HG03565 (cell line): ENCODE data around the gene TTI1.
A peak's percentile ranks its signal among the peaks of the same experiment; 100 is the strongest.

Experiments used
- ATAC-seq: cut with Tn5 transposase; IDR thresholded peaks from one replicate; pipeline ENCODE4 v1.9.1; 2021; ENCODE audit warnings: mild to moderate bottlenecking, moderate library complexity; ENCODE audit not compliant: unreplicated experiment

Gene TTI1

DNA sequence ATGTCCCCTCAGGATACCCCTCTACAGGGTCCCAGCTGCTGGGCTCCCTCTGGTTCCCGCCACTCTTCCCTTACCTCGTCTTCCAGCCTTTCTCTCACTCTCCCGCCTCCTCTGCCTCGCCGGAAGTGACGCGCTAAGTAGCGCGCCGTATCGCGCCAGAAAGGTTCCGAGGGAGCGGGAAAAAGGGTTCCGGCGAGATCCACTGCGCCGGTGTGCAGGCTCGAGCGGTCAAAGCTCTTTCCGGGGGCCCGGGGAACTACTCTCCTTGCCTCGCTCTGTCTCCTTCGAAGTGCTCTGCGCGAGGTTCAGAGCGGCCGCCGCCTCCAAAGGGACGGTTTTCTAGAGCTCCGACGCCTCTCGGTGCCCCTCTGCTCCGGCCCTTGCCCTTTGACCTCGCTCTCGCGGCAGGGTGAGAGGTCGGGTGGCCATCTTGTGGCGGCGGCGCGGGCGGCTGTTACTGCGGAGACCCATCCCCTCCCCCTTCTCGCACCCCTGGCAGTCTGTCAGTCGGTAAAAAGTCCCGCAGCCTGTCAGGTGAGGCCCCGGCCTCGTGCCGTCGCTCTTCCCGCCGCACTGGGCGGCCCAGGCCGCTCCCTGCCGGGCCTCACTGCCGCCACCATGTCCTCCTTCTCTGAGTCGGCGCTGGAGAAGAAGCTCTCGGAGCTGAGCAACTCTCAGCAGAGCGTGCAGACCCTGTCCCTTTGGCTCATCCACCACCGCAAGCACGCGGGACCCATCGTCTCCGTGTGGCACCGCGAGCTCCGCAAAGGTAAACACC, at the start of gene TTI1, which contains the start of gene RPRD1B:
TSS of gene TTI1 (minus strand) at position 127 of the 778 bp plus-strand sequence. CDS start 19,640 bp downstream, outside the sequence.
TSS of gene RPRD1B (plus strand) at position 417 of the 778 bp plus-strand sequence. CDS start at position 619, 202 bp downstream.
- peak; percentile 79 for ATAC-seq

DNA sequence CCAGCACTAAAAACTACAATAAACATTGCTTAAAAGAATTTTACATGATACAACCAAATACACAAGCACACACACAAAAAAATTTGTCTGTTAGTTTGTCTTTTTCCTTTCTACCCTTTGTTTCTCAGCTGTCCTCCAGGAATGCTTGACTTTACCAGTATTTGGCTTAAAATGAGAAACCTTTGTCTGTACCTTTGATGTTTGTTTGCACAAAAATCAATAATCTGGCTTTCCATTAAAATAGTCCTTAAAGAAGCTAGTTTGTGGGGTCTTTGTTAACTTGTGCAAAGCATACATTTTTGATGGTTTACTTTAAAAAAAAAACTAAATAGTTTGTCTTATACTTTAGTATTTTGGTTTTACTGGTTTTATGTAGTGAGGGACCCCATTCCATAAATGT, 49.6 kb upstream of the TTI1 start:
- ATAC-seq, result no peak

DNA sequence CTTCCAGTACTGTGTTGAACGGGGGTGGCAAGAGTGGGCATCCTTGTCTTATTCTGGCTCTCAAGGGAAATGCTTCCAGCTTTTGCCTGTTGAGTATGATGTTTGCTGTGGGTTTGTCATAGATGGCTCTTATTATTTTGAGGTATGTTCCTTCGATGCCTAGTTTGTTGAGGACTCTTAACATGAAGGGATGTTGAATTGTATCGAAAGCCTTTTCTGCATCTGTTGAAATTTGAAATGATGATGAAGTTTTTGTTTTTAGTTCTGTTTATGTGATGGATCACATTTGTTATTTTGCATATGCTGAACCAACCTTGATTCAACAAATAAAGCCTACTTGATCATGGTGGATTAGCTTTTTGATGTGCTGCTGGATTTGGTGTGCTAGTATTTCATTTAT, 48.3 kb upstream of the TTI1 start:
- no peak for ATAC-seq

DNA sequence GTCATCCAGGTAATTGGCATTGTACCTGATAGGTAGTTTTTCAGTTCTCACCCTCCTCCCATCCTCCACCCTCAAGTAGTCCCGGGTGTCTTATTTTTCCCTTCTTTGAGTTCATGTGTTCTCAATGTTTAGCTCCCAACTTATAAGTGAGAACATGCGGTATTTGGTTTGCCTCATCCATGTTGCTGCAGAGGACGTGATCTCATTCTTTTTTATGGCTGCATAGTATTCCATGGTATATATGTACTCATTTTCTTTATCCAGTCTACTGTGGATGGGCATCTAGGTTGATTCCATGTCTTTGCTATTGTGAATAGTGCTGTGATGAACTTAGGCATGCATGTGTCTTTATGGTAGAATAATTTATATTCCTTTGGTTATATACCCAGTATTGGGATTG, 46.1 kb upstream of the TTI1 start:
- no peak for ATAC-seq

DNA sequence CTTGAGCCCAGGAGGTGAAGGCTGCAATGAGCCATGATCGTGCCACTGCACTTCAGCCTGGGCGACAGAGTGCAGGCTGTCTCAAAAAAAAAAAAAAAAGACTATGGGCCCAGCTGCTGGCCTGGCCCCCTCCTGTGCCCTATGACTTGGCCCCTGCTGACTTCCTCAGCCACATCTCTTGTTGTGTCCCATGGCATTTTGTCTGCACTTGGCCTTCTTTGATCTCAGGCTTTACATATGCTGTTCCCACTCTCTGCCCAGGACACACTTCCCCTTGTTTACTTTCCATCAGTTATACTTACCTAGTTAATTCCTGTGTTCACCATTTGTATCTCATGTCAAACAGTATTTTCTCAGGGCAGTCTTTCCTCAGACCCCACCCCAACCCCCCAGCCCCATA, 44.8 kb upstream of the TTI1 start:
- no peak for ATAC-seq

DNA sequence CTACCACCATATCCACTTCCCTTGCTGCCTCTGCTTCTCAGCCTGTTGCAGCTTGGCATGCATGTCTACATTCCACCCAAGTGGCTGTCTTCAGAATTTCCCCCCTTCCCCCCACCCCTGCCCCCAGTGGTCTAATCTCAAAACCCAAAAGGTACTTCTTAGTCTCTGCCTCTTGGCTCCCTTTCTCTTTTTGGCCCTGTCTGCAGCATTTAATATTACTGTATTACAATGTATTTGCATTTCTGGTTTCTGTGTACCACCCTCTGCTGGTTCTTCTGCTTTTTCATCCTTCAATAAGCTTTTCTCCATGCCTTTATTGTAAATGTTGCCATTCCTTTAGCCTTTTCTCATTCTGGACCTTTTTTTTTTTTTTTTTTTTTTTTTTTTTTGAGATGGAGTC, 43.3 kb upstream of the TTI1 start:
- ATAC-seq, result no peak

DNA sequence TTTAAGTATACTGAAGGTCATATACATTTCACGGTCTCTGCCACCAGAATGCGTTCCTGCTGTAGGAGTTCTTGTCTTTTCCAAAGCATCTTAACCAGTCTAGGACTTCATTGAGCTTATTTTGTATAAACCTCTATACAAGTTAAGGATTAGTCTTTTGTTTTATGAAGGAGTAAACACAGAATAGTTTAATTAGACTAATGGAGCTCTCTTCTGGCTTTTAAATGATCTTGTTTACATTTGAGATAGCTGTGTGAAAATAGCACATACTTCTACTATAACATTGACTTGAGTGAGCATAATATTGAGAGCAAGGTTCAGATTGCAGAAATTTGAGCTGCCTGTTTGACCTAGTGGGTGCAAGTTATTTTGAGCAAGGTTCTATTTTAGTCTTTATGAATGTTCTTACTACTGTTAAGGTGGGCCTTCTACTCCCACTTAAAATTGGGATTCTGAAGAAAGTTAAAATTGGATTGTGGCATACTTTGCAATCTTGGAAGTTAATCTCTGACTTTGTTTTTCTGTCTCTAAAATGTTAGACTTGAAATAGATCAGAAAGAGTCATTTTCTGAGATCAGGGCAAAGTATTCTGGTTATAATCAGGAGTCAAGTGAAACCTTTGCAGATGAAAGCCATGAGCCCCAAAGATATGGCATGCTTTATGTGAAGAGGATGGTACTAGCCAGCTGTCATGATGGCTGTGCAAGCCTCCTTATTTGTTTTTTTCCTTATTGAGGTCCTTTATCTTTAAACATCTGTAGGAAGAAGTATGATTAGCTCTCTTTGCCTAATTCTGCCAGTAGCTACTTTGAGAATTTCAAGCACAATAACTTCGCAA, 42.1 kb upstream of the TTI1 start:
- ATAC-seq, result no peak

DNA sequence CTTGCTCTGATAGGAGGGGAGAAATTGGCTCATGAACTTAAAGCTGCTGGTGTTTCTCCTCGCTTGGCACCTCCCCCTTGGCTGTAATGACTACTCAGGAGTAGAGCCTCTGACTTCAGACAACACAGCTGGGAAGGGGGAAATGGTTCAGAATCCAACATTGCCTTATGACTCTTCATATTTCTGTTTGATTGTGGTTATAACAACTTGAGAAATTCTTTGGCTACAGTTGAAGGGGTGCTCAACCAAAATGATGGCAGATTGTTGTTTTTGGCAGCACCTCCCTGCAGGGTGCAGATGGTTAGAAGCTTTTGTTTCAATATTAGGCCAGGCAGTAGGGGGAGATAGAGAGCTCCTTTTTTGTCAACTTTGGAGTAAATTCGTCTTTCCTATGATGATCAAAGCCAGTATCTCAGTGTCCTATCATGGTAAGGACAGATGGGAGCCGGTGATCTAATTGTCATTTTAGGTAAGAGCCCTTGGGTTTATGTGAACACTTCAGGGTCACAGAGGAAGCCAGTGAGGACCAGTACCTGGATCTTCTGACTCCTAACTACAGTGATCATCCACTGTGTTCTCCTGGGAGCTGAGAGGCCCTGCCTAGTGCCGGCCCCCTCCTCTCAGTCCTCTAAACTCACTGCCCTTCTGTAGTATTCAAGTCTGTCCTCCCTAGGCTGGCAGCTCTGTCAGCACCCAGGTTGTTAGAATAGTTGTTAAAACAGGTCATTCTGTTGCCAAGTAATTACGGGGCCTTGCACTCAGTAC, 40.2 kb upstream of the TTI1 start:
- ATAC-seq, result no peak

DNA sequence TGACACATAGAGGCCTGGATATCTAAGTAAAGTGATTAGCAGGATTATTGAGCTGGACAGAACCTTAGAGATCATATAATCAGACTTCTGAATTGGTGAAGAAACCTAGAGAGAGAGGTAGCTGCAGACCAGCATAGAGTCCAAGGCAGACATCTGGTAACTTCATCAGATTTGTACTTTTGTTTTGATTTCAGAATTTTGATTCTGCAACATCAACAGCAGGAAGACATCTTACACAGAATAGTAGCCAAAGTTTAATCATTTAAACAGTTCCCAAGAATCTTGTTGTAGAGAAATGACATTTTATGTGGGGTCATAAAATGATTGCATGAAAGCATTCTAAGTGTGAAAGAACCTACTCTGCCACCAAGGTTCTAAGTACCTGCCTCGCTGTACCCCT, 39.6 kb upstream of the TTI1 start:
- no peak for ATAC-seq

DNA sequence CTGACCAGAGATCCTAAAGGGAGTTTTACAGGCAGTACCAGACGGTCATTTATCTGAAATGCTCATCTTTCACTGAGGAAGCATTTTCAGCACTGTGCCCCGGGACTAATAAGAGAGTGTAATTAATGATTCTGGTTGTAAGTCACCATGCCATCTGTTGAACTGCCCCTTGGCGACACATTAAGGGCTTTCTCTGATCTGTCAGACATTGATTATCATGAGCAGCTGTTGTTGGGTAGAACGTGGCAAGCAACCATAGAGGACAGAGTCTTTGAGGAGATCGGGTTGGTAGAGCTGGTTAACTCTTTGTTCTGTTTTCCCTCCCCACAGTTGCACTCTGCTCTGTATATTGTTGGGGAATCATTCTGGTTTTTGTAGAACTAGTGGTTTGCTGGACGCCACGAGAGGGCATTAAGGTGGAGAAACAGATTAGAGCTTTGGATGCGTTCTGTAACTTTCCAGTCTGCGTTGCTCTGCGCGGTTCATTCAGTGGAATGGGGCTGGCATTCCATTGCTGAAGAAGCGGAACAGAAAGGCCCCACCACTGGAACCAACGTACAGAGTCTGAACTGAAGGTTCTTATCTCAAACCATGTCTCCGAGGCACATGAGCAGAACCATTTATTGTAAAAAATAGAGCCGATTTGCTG, 34.6 kb upstream of the TTI1 start:
- no peak for ATAC-seq

DNA sequence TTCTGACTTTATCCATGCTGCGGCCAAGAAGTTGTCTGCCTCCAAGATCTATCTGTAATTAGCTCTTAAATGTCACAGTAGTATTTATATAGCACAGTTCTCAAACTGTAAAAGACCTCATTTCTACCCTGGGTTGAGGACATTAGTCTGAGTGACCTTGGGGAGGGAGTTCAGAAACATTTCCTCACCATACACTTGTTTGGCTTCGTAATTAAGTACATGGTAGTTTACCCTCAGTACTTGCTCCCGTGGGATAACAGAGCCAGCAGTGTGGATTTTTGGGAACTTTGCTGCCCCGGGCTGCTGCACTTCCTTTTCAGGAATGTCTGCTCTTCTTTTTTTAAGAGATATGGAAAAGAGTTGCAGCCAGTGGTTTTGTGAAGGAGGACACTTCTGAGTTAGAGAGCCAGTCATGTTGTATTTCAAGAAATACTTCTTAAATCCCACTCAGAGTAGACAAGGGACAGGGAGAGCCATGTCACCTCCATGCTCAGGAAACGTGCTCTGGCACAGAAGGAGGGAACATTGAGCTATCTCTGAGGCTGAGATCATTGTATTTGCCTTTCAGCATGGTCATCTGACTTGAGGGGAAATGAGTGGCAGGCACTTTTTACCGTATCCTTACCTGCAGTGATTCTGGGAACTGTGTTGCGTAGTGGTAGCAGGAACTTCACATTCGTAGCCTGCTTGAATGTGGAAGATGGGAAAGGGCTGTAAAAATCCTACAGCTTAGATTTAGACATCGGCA, 33.9 kb upstream of the TTI1 start:
- no peak for ATAC-seq

DNA sequence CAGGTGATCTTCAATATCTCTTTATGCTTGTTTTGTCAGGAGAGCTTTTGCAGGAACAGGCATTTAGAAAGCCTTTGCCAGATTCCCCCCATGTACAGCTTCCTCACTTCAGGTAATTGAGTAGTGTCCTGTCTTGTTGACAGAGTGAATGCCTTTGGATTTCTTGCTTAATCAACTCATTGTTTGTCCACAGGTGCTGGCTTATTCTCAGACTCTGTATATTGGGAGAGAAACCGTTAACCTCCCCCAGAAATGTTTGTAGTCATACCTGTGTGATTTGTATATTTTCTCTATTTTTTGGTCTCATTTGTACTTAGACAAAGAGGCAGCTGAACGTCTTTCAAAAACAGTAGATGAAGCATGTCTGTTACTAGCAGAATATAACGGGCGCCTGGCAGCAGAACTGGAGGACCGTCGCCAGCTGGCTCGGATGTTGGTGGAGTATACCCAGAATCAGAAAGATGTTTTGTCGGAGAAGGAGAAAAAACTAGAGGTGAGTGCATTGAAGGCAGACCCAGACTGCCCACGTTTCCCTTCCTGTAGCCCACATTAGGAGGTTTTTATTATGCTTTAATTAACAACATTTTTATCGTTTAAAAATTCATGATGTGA, 32.6 kb upstream of the TTI1 start:
- ATAC-seq, result no peak

DNA sequence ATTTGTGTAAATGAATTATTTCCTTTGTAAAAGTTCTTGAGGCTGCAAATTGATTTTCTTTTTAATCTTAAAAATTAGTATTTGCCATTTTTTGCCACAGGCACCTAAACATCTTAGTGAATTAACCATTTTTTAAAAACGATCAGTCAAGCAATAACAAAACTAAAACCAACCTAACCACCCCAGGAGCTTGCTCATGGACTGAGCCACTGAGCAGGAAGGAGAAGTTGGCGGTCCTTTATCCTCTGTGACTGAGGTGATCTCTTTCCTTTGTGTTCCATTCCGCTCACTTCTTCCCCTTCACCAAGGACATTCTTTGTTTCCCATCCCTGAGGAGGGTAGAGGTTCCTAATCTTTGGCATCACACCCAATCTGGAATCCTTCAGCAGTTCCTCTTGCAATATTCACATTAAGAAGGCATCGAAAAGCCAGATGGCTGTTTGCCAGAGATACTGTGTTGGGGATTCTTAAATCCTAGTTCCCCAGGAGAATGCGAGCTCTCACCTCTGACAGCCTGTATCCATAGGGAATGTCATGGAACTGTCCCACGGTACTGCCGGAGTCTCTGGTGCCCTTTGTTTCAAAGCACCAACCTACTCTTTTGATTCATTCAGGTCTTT, 30.8 kb upstream of the TTI1 start:
- no peak for ATAC-seq

DNA sequence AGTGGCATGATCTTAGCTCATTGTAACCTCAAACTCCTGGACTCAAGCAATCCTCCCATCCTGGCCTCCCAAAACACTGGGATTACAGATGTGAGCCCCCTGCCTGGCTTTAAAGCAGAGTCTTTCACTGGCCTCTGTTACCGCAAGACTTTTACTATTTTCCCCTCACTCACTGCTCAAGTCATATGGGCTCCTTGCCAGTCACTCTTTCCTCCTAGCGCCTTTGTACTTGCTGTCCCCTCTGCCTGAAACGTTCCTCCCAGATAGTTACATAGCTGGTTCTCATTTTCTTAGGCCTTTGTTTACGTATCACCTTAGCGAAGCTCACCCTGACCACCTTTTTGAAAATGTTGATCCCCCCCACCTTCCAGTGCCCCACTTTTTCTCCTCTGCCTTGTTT, 29.6 kb upstream of the TTI1 start:
- ATAC-seq, result no peak

DNA sequence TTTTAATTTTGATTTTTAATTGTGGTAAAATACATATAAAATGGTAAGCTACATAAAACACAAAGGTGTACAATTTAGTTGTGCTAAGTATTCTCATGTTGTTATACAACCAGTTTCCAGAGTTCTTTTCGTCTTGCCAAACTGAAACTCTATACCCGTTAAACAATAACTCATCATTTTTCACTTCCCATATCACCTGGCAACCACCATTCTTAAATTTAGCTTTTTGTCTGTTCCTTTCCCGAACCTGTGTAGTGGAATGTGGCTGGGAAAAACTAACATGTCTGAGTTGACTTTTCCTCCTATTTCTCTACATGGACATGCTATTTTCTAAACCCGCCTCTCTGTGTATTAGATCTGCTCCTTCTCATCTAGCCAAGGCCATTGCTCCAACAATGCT, 27.9 kb upstream of the TTI1 start:
- no peak for ATAC-seq

DNA sequence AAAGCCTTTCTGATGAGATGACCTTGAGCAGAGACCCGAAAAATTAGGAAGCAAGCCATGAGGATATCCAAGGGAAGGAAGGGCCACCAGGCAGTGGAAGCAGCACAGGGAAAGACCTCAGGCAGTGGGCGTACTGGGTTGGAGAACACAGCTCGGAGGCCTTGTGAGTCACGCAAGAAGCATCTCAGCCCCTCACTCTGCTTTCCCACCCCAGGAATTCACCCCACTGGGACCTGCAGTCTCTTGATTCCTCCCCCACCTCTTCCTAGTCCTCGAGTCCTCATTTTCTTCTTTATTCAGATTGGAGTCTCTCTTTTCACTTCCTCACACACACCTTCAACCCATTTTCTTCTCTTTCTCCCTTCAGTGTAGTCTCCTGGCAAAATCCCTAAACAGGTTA, 27.3 kb upstream of the TTI1 start:
- no peak for ATAC-seq

DNA sequence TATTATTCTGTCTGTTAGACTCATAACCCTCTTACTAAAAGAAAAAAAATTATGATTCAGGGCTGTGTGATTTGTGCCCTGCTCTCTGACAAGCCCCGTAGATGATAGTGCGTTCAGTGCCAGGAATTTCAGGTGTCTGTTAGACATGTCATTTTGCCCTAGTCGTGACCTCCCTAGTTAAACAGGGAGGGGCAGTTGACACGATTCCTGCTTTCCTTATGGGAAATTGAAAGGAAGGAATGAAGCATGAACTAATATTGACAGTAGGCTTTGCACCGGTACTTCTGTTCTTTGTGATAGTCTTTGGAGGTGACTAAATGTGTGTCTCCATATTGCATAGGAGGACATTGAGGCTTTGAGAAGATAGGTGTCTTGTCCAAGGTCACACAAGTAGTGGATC, 26.6 kb upstream of the TTI1 start:
- ATAC-seq, result no peak

DNA sequence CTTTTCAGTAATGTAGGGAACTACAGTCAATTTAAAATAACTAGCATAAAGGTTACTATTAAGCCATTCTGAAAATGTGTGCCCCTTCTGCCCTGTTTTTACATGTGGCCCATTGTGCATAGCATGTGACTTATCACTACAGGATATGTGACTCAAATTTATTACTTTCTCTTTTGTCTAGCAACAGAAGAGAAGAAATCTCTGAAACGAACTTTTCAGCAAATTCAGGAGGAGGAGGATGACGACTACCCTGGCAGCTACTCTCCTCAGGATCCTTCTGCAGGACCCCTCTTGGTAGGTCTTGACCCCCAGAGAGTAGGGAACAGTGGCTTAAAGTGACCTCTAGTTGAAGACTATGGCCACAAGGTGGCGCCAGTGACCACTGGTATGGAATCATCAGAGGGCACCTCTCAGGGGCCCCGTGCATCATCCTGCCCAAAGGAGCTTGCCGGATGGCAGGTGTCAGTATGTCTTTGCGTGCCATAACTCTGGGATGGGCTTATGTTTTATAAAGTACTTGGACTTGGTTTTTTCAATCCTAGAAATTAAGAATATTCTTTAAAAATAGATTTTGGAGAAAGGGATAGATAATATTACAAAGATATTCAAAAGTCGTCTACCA, 24.2 kb upstream of the TTI1 start:
- ATAC-seq, result no peak

DNA sequence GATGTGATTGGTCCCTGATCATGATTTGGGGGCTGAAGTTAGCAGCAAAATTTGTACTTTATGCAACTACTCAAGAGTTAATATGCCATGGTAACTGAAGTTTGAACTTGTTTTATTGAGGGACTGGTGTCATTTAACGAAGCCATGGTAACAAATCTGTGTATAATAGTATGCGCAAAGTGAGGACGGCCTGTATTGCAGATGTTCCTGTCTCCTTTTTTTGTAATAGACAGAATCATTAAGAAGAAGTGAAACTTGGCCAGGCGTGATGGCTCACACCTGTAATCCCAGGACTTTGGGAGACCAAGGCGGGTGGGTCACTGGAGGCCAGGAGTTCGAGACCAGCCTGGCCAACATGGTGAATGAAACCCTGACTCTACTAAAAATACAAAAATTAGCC, 22.6 kb upstream of the TTI1 start:
- ATAC-seq, result no peak
